H1 (cell line): ENCODE results near the gene AKT1. TPM values are rescaled to one million over a fixed set of nuclear protein-coding genes. Genes with fewer than 3 reads are reported as not detected.

Source experiments
- polyA plus RNA-seq, 7 experiments: library from polyadenylated mRNA; depleted of rRNA in 3 of 7; stranded (reverse) in 5 of 7; unstranded in 2 of 7; fragments of >200 nt in 5 of 7; fragments of 200-250 nt in 2 of 7; gene quantifications; 1 replicate in 5 of 7; 2 replicates in 1 of 7; 4 replicates in 1 of 7; pipeline versions ENCODE4 v1.2.1 to v1.2.3, GENCODE V29; 2011 to 2013; ENCODE audit warnings: missing spikeins in 2 of 7, mixed read lengths in 2 of 7
- total RNA-seq: library from RNA; stranded (reverse); fragmentation: NEBNext Ultra II Directional; extraction: Animal tissue kit (Norgen Biotek cat#: 25700); gene quantifications from 2 replicates; pipeline ENCODE4 v1.2.1, GENCODE V29; 2021
- TF ChIP-seq, protein P1 (sequence below): IDR thresholded peaks from 2 replicates; pipeline ENCODE4 v1.6.1; 2012; ENCODE audit warnings: inconsistent platforms

Gene AKT1
- total and polyA plus RNA-seq, 2 of the 8 experiments (the other 6 are each of a cell fraction or from before 2014, with no cell fraction given) = 68.1 to 71.5 TPM

DNA sequence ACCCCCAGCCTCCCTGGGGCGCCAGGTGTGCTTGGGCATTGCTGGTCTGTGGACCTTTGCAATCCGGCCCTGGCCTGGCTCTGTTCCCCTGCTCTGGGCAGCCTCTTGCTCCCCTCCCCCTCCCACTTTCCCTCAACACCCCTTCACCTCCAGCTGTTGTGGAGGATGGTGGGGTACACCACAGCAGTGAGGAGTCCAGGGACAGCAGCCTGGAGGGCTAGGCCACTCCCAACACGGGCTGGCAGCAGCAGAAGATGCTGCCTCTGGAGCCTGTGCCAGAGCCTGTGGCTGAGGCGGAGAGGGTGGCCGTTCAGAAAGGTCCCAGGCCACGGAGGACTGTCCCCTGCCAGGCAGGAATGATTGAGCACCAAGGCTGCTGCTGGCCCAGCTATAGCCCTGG lies 12.9 kb upstream of the AKT1 start (continued):
- TF ChIP-seq, protein P1, sequence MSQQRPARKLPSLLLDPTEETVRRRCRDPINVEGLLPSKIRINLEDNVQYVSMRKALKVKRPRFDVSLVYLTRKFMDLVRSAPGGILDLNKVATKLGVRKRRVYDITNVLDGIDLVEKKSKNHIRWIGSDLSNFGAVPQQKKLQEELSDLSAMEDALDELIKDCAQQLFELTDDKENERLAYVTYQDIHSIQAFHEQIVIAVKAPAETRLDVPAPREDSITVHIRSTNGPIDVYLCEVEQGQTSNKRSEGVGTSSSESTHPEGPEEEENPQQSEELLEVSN = no peak
